A549 (cell line): ENCODE measurements around the gene RAET1E. TPM values are rescaled to one million over a fixed set of nuclear protein-coding genes. Genes with fewer than 3 reads are reported as not detected.
"Not testable (repeated sequence)": the region's sequence is repeated elsewhere in the genome, so short reads cannot be mapped to it uniquely, and the experiment has no call there.

Source experiments
- ATAC-seq, 2 experiments: fragments of 200-7000 bp in 1 of 2; fragments of >200 bp in 1 of 2; cut with Nextera tagmentation in 1 of 2; cut with Tn5 transposase in 1 of 2; 3 replicates each; pipeline versions ENCODE4 v1.8.0 to v1.9.1; 2018 to 2020; ENCODE audit warnings: mild to moderate bottlenecking in 1 of 2, moderate library complexity in 1 of 2
- CTCF ChIA-PET: fragments of 300-600 bp; sonication (Branson Sonifier 250); formaldehyde crosslinking; extraction: SDS; loops from one replicate; lab custom pipeline; 2021; ENCODE audit warnings: antibody characterized with exemption, inconsistent platforms; lab: Yijun Ruan, JAX
- POLR2A ChIA-PET: fragments of 350-600 bp; formaldehyde crosslinking; extraction: SDS; loops from one replicate; lab custom pipeline; 2021; ENCODE audit warnings: antibody characterized with exemption, inconsistent platforms; lab: Yijun Ruan, JAX
- DNase-seq, 2 experiments: peaks; one replicate each; pipeline versions ENCODE4 v3.0.0 to v3.0.0-alpha.2; 2011 to 2016; ENCODE audit warnings: low read depth in 1 of 2, low spot score in 1 of 2
- FAIRE-seq: peaks from 2 replicates; lab custom pipeline; 2011; peaks lifted over from hg19 to GRCh38; lab: Jason Lieb, UNC
- H3K27ac ChIP-seq, 2 experiments: fragments of >200 bp; sonication (Bioruptor Twin); formaldehyde crosslinking; 3 replicates each; pipeline ENCODE4 v1.5.1; 2016 to 2017
- H3K4me1 ChIP-seq: fragments of >200 bp; sonication (Bioruptor Twin); formaldehyde crosslinking; 3 replicates; pipeline ENCODE4 v1.6.1; 2016
- H3K4me2 ChIP-seq: fragments of >200 bp; sonication (Bioruptor Twin); formaldehyde crosslinking; 3 replicates; pipeline ENCODE4 v1.6.1; 2016
- H3K4me3 ChIP-seq: fragments of >200 bp; sonication (Bioruptor Twin); formaldehyde crosslinking; 3 replicates; pipeline ENCODE4 v1.5.1; 2016
- H3K9me3 ChIP-seq: fragments of >200 bp; sonication (Bioruptor Twin); formaldehyde crosslinking; 3 replicates; pipeline ENCODE4 v1.6.1; 2016
- CBX2 ChIP-seq: fragments of 200-600 bp; sonication (generic); IDR thresholded peaks from 2 replicates; pipeline ENCODE4 v1.6.1; 2016; ENCODE audit warnings: low read depth, mild to moderate bottlenecking, borderline replicate concordance
- CBX8 ChIP-seq: fragments of 200-600 bp; sonication (generic); IDR thresholded peaks from 2 replicates; pipeline ENCODE4 v1.6.1; 2016
- CHD2 ChIP-seq: fragments of 150-350 bp; IDR thresholded peaks from 2 replicates; pipeline ENCODE4 v1.6.1; 2014; ENCODE audit warnings: low read length; ENCODE audit not compliant: partially characterized antibody
- EHF ChIP-seq: fragments of 250-450 bp; sonication (Bioruptor Pico); IDR thresholded peaks from 2 replicates; pipeline ENCODE4 v1.5.0; 2020; ENCODE audit warnings: mild to moderate bottlenecking
- FOXS1 ChIP-seq: fragments of 250-450 bp; sonication (Bioruptor Pico); IDR thresholded peaks from 2 replicates; pipeline ENCODE4 v1.5.0; 2020; ENCODE audit warnings: mild to moderate bottlenecking, moderate library complexity
- HEYL ChIP-seq: fragments of 250-450 bp; sonication (Bioruptor Pico); IDR thresholded peaks from 2 replicates; pipeline ENCODE4 v1.8.0; 2021; ENCODE audit warnings: mild to moderate bottlenecking, moderate library complexity
- HOXA7 ChIP-seq: fragments of 250-450 bp; sonication (Bioruptor Pico); IDR thresholded peaks from 2 replicates; pipeline ENCODE4 v1.5.0; 2020; ENCODE audit warnings: mild to moderate bottlenecking, moderate library complexity
- HOXB5 ChIP-seq: fragments of 250-450 bp; sonication (Bioruptor Pico); IDR thresholded peaks from 2 replicates; pipeline ENCODE4 v1.5.0; 2020; ENCODE audit warnings: mild to moderate bottlenecking, moderate library complexity
- KDM1A ChIP-seq: fragments of 200-600 bp; sonication (generic); IDR thresholded peaks from 2 replicates; pipeline ENCODE4 v1.6.1; 2016; ENCODE audit warnings: low read depth, mild to moderate bottlenecking
- MAFK ChIP-seq: fragments of 450-650 bp; IDR thresholded peaks from 2 replicates; pipeline ENCODE4 v1.6.1; 2014; ENCODE audit not compliant: partially characterized antibody
- MYC ChIP-seq: IDR thresholded peaks from 2 replicates; pipeline ENCODE4 v1.6.1; 2012; ENCODE audit warnings: mild to moderate bottlenecking, inconsistent platforms, low read length, improper control_type of control experiment, borderline replicate concordance
- NR3C1 ChIP-seq: fragments of >200 bp; sonication (Bioruptor Twin); formaldehyde crosslinking; IDR thresholded peaks from 3 replicates; pipeline ENCODE4 v1.6.1; 2017
- PHF8 ChIP-seq: fragments of 200-600 bp; sonication (generic); IDR thresholded peaks from 2 replicates; pipeline ENCODE4 v1.6.1; 2016; ENCODE audit warnings: low read depth, mild to moderate bottlenecking, antibody characterized with exemption, moderate library complexity, borderline replicate concordance
- POLR2AphosphoS2 ChIP-seq: conservative IDR thresholded peaks from 2 replicates; pipeline ENCODE4 v1.6.1; 2012; ENCODE audit warnings: low read length, improper control_type of control experiment, inconsistent platforms
- RCOR1 ChIP-seq: fragments of 150-350 bp; IDR thresholded peaks from 2 replicates; pipeline ENCODE4 v1.6.1; 2014; ENCODE audit warnings: antibody characterized with exemption, low read length, low read depth
- SREBF2 ChIP-seq: fragments of 450-650 bp; IDR thresholded peaks from 2 replicates; pipeline ENCODE4 v1.6.1; 2014; ENCODE audit warnings: mild to moderate bottlenecking, moderate library complexity
- ZNF302 ChIP-seq: fragments of 250-450 bp; sonication (Bioruptor Pico); IDR thresholded peaks from 2 replicates; pipeline ENCODE4 v1.9.0; 2021; ENCODE audit warnings: inconsistent platforms, mild to moderate bottlenecking, moderate library complexity
- ZSCAN20 ChIP-seq: fragments of 250-450 bp; sonication (Bioruptor Pico); IDR thresholded peaks from 2 replicates; pipeline ENCODE4 v1.8.0; 2022; ENCODE audit warnings: mild to moderate bottlenecking, moderate library complexity
- WGBS: methylation state at CpG from one replicate; pipeline ENCODE4 v1.1.6; 2017; ENCODE audit errors: missing lambda C conversion rate; 5-methylcytosine and 5-hydroxymethylcytosine counted together
- polyA plus RNA-seq, 4 experiments: library from polyadenylated mRNA; depleted of rRNA in 3 of 4; stranded (reverse); fragments of >200 nt; fragmentation: RNase III in 1 of 4; extraction: RNeasy Plus Mini Kit Qiagen cat#74134 plus additional on column Dnase treatment in 1 of 4; gene quantifications; 2 replicates in 3 of 4; 3 replicates in 1 of 4; pipeline ENCODE4 v1.2.3, GENCODE V29; 2011 to 2017
- TF ChIP-seq, protein P1 (sequence below): IDR thresholded peaks from 2 replicates; pipeline ENCODE4 v1.6.1; 2012
- TF ChIP-seq, protein P2 (sequence below): fragments of >200 bp; sonication (Bioruptor Twin); formaldehyde crosslinking; IDR thresholded peaks from 3 replicates; pipeline ENCODE4 v1.5.1; 2016
- TF ChIP-seq, protein P3 (sequence below): IDR thresholded peaks from 2 replicates; pipeline ENCODE4 v1.6.1; 2012
- TF ChIP-seq, protein P4 (sequence below): fragments of 250-450 bp; sonication (Bioruptor Pico); IDR thresholded peaks from 2 replicates; pipeline ENCODE4 v1.5.0; 2020; ENCODE audit warnings: low read depth, mild to moderate bottlenecking, moderate library complexity

Gene RAET1E
- polyA plus RNA-seq, 2 of the 4 experiments (the other 2 are of a cell fraction) = 2.8 to 4.5 TPM

DNA sequence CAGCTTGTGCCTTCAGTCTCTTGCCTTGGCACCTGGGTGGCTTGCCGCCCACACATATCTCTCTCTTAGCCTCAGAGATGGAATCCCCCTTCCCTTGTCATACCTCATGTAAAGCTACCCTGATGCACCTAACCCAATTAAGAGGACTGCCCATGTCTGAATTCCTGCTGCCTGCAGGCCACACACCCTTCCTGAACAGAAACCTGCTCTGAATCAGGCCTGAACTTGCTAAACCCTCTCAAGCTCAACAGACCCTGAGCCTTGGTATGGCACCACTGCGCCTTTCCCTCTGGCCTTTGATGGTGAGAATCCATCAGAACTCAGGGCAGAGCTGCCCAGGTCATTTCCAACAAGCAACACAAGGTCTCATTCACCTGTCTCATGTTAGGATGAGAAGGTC lies 19.8 kb upstream of the RAET1E start (continued):
- TF ChIP-seq, protein P1, sequence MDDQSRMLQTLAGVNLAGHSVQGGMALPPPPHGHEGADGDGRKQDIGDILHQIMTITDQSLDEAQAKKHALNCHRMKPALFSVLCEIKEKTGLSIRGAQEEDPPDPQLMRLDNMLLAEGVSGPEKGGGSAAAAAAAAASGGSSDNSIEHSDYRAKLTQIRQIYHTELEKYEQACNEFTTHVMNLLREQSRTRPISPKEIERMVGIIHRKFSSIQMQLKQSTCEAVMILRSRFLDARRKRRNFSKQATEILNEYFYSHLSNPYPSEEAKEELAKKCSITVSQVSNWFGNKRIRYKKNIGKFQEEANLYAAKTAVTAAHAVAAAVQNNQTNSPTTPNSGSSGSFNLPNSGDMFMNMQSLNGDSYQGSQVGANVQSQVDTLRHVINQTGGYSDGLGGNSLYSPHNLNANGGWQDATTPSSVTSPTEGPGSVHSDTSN = no peak
- TF ChIP-seq, protein P2, sequence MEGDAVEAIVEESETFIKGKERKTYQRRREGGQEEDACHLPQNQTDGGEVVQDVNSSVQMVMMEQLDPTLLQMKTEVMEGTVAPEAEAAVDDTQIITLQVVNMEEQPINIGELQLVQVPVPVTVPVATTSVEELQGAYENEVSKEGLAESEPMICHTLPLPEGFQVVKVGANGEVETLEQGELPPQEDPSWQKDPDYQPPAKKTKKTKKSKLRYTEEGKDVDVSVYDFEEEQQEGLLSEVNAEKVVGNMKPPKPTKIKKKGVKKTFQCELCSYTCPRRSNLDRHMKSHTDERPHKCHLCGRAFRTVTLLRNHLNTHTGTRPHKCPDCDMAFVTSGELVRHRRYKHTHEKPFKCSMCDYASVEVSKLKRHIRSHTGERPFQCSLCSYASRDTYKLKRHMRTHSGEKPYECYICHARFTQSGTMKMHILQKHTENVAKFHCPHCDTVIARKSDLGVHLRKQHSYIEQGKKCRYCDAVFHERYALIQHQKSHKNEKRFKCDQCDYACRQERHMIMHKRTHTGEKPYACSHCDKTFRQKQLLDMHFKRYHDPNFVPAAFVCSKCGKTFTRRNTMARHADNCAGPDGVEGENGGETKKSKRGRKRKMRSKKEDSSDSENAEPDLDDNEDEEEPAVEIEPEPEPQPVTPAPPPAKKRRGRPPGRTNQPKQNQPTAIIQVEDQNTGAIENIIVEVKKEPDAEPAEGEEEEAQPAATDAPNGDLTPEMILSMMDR = no peak

DNA sequence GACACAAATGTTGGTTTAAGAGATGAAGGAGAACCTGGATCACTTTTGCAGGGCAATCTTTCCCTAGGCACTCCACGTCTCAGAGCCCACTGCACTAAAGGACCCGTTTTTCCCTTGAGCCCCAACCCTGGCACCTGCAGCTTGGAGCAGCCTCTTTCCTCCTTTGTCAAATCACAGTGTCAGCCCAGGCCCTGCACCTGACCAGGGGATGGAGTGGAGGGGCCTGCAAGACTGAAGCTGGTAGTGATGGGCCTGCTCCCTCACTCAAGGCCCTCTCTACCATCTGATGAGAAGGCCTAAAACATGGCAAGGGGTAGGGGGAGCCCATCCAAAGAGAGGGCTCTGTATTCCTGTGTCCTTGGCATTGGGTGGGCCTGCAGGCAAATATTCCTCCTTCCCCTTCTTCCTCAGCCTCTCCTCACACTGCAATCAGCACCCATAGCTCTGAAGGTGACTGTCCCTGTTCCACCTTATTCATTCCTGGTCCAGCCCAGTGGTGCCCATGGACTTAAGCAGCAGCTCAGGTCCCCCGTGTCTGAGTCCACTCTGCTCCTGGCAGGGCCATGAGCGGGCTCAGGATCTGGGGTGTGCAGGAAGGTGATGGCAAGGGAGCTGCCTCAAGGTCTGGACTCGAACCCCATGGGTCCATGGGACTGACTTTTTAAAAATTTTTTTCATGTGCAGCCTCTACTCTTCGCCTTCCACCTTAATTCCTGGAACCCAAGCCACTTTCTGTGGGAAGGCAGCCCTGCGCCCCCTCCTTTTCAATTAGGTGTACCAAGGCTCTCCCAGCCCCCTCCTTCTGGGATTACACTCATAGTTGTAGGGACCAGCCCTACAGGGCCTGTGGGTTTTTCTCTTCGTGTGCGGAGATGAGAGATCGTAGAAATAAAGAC lies 18.3 kb upstream of the RAET1E start:
- no peaks in the 10 kb centered on the region for H3K4me1 ChIP-seq
- no peak for FAIRE-seq
- H3K4me3 ChIP-seq = no peak overlapping the region
- 75% methylated on average over 10 of the region's 10 CpGs for WGBS
- CTCF ChIA-PET = interaction anchor here (1.2 to 1.5 kb wide), 2 partner anchors 18 to 76 kb away, joined by 4 to 6 read pairs; partner anchors contain the start of gene RAET1E
- H3K4me2 ChIP-seq = no peak overlapping the region
- H3K27ac ChIP-seq = no peak overlapping the region
- ATAC-seq = no peak
- DNase-seq = no peak
- TF ChIP-seq EHF (CRISPR knock-in tag) (no peak), PHF8 (no peak), CHD2 (no peak), MYC (no peak), FOXS1 (CRISPR knock-in tag) (no peak)
- POLR2A ChIA-PET = no interaction called here
- H3K9me3 ChIP-seq = no peaks in the 10 kb centered on the region

DNA sequence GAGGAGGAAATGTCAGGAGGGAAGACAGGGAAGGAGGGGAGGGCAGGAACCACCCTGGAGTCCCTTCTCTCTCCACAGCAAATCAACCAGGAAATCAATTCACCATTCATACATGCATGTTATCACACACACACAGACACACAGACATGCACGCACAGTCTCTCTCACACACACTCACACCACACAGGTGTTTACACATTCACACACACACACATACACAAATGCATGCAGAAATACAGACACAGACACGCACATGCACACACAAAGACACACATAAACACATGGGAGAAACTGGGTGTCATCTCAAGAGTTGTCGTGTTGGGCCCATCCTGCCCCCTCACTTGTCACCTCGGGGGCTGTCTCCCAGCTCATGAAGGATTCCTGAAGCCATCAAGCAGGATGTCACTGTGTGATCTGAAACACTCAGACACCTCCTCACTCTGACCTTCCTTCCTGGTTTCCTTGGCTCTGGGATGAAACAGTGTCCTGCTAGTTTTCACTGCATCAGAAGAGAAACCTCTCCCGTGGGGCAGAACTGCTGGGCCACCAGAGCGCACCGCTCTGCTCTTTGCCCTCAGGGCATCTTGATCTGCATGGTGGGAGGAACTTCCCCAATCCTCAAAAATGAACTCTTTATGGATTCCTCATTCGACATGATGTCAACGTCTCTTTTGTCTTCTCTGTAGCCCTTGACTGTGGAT lies 15.8 kb upstream of the RAET1E start:
- no peak for DNase-seq
- TF ChIP-seq HOXA7 (no peak), CBX8 (no peak), RCOR1 (no peak), KDM1A (no peak), ZNF302 (no peak), MAFK (no peak), CBX2 (no peak)
- TF ChIP-seq, protein P1 = no peak
- TF ChIP-seq, all 56 proteins: peak for 0
- ChIA-PET CTCF (interaction anchor here (0.8 to 1.2 kb wide), 4 partner anchors 9 to 79 kb away, joined by 3 to 4 read pairs (median 3); no protein-coding TSS in a partner anchor), POLR2A (no interaction called here)
- Histone ChIP-seq H3K4me2 (no peak overlapping the region), H3K9me3 (0 out of 3 replicates have a peak, but pooled peaks cover 4% of the 10 kb centered on the region), H3K4me3 (no peak overlapping the region), H3K27ac (no peak overlapping the region), H3K4me1 (no peaks in the 10 kb centered on the region)
- WGBS = 64% methylated on average over 9 of the region's 9 CpGs
- no peak for ATAC-seq
- no peak for FAIRE-seq

DNA sequence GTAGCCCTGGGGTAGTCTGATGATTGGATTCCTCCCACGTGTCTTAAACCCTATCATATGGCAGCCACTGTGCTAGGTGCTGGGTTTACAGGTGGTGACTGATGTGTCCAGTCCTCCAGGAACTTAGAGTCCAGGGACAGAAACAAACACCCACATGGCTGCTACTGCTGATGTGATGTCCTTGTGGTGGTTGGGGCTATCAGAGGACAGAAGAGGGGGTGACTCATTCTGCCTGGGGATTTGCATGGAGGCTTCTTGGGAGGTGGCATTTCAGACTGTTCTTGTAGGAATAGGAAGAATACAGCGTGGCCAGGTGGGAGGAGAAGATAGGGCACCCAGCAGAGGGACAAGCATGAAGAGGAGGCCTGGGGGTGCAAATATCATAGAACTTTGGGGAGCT lies 15.2 kb upstream of the RAET1E start:
- ChIA-PET POLR2A (no interaction called here), CTCF (no interaction called here)
- TF ChIP-seq HEYL (CRISPR knock-in tag) = no peak
- TF ChIP-seq HOXB5 = no peak
- no peak for TF ChIP-seq POLR2AphosphoS2
- TF ChIP-seq, protein P3, sequence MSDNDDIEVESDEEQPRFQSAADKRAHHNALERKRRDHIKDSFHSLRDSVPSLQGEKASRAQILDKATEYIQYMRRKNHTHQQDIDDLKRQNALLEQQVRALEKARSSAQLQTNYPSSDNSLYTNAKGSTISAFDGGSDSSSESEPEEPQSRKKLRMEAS = no peak
- TF ChIP-seq ZSCAN20 (CRISPR knock-in tag) = no peak
- TF ChIP-seq, protein P4, sequence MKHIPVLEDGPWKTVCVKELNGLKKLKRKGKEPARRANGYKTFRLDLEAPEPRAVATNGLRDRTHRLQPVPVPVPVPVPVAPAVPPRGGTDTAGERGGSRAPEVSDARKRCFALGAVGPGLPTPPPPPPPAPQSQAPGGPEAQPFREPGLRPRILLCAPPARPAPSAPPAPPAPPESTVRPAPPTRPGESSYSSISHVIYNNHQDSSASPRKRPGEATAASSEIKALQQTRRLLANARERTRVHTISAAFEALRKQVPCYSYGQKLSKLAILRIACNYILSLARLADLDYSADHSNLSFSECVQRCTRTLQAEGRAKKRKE (CRISPR knock-in tag) = no peak
- TF ChIP-seq SREBF2 = no peak
- no peak for TF ChIP-seq NR3C1
- ATAC-seq (no peak), FAIRE-seq (no peak), DNase-seq (no peak)
- WGBS = 46% methylated on average over 2 of the region's 2 CpGs
- Histone ChIP-seq H3K4me2 (no peak overlapping the region), H3K9me3 (peaks cover 7% of the 10 kb centered on the region; the same call in 1 of the 3 replicates), H3K4me3 (no peak overlapping the region), H3K27ac (no peak overlapping the region), H3K4me1 (no peaks in the 10 kb centered on the region)

DNA sequence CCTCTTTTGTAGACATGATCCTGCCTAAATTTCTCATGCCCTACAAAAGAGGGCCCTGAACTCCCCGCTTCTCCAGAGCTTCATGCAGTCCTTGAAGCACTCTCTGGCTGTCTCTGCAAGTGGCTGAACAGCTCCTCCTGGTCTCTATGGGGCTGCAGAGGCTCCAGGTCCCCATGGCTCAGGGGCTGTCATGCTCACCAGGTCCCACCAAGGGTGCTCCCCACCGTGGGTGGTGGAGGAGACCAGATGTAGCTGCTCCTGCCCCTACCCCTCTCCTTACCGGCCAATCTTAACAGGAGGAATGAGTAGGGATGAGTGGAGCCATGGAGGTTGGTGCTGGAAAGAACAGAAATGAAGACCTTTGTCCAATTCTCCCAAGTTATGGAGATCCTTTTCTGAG lies 14.8 kb upstream of the RAET1E start:
- H3K4me2 ChIP-seq, POLR2A ChIA-PET, H3K4me1 ChIP-seq, H3K9me3 ChIP-seq, CTCF ChIA-PET, ATAC-seq, H3K27ac ChIP-seq, H3K4me3 ChIP-seq, DNase-seq, FAIRE-seq: not testable (repeated sequence)
- WGBS = 29% methylated on average over 3 of the region's 3 CpGs
